Esophagus muscularis mucosa (tissue), 4 donors: ENCODE data around the gene XG. TPM values are rescaled to one million over a fixed set of nuclear protein-coding genes. Genes with fewer than 3 reads are reported as not detected.
A peak's percentile ranks its signal among the peaks of the same experiment; 100 is the strongest.
"Not testable (repeated sequence)": the region's sequence is repeated elsewhere in the genome, so short reads cannot be mapped to it uniquely, and the experiment has no call there.

Experiments used
- DNase-seq: peaks from one replicate; pipeline ENCODE4 v3.0.0-alpha.2; 2017; ENCODE audit errors: extremely low spot score
- H3K27ac ChIP-seq, 4 donors: fragments of 200-600 bp; sonication (generic); replicated peaks in 1 of 4; 1 replicate in 3 of 4; 2 replicates in 1 of 4; pipeline ENCODE4 v1.5.1; 2016 to 2019; ENCODE audit warnings: mild to moderate bottlenecking in 1 of 4
- H3K27me3 ChIP-seq, 4 donors: fragments of 200-600 bp; sonication (generic); one replicate each; pipeline versions ENCODE4 v1.5.1 to v1.6.0; 2016 to 2019
- H3K36me3 ChIP-seq, 4 donors: fragments of 200-600 bp; sonication (generic); one replicate each; pipeline ENCODE4 v1.5.1; 2016 to 2019
- H3K4me1 ChIP-seq, 4 donors: fragments of 200-600 bp; sonication (generic); one replicate each; pipeline ENCODE4 v1.5.1; 2016 to 2019
- H3K4me3 ChIP-seq, 4 donors: fragments of 200-600 bp; sonication (generic); 1 replicate in 2 of 4; 2 replicates in 2 of 4; pipeline ENCODE4 v1.5.1; 2016 to 2019; ENCODE audit warnings: mild to moderate bottlenecking in 4 of 4, moderate library complexity in 1 of 4
- H3K9me3 ChIP-seq, 4 donors: fragments of 200-600 bp; sonication (generic); 1 replicate in 3 of 4; 2 replicates in 1 of 4; pipeline ENCODE4 v1.5.1; 2016 to 2019
- EP300 ChIP-seq: sonication (generic); formaldehyde crosslinking; IDR thresholded peaks from one replicate; pipeline ENCODE4 v1.6.1; 2017; ENCODE audit warnings: antibody characterized with exemption
- POLR2A ChIP-seq: fragments of 450-650 bp; IDR thresholded peaks from one replicate; pipeline ENCODE4 v1.6.1; 2017; ENCODE audit warnings: antibody characterized with exemption, moderate library complexity, mild to moderate bottlenecking, low read depth
- POLR2AphosphoS5 ChIP-seq, 2 donors: sonication (generic); formaldehyde crosslinking; IDR thresholded peaks; one replicate each; pipeline ENCODE4 v1.6.1; 2017; ENCODE audit warnings: antibody characterized with exemption in 2 of 2
- WGBS: methylation state at CpG from one replicate; pipeline ENCODE4 v1.1.5; 2018; 5-methylcytosine and 5-hydroxymethylcytosine counted together
- intact Hi-C: fragments of 100-400 bp; cut with DNase I; formaldehyde crosslinking; loops from one replicate; pipeline ENCODE4 v1.15.1; 2023
- total RNA-seq, 4 donors: library from RNA; depleted of rRNA; stranded (reverse); fragments of >200 nt; gene quantifications; one replicate each; pipeline versions ENCODE4 v1.1.0 to v1.2.1, GENCODE V29; 2016
- TF ChIP-seq, protein P1 (sequence below), 3 experiments: fragments of 200-600 bp in 2 of 3; fragments of 450-650 bp in 1 of 3; sonication (generic) in 2 of 3; IDR thresholded peaks; one replicate each; pipeline ENCODE4 v1.5.1; 2017 to 2019; ENCODE audit warnings: antibody characterized with exemption in 3 of 3, mild to moderate bottlenecking in 2 of 3, moderate library complexity in 1 of 3

XG gene
- total RNA-seq, 4 donors from 2014 or later, result 0.39 to 0.83 (median 0.40) TPM; not detected in 1

- 53% methylated on average over 4 of the region's 4 CpGs for WGBS
- no peak for DNase-seq
- H3K36me3 ChIP-seq, result no peaks in the 10 kb centered on the region
- no peaks in the 10 kb centered on the region for H3K9me3 ChIP-seq
- intact Hi-C loops, result no loop called here
- H3K4me3 ChIP-seq, result no peak overlapping the region
- TF ChIP-seq POLR2A (no peak), POLR2AphosphoS5 (IDR thresholded peaks at IDR 0.05) (no peak), EP300 (no peak)
- TF ChIP-seq, protein P1, sequence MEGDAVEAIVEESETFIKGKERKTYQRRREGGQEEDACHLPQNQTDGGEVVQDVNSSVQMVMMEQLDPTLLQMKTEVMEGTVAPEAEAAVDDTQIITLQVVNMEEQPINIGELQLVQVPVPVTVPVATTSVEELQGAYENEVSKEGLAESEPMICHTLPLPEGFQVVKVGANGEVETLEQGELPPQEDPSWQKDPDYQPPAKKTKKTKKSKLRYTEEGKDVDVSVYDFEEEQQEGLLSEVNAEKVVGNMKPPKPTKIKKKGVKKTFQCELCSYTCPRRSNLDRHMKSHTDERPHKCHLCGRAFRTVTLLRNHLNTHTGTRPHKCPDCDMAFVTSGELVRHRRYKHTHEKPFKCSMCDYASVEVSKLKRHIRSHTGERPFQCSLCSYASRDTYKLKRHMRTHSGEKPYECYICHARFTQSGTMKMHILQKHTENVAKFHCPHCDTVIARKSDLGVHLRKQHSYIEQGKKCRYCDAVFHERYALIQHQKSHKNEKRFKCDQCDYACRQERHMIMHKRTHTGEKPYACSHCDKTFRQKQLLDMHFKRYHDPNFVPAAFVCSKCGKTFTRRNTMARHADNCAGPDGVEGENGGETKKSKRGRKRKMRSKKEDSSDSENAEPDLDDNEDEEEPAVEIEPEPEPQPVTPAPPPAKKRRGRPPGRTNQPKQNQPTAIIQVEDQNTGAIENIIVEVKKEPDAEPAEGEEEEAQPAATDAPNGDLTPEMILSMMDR (IDR thresholded peaks at IDR 0.05), result no peak
- H3K27ac ChIP-seq, result no peak overlapping the region
- H3K4me1 ChIP-seq, result no peaks in the 10 kb centered on the region
- H3K27me3 ChIP-seq, result no peaks in the 10 kb centered on the region
Measured at GRCh38 chrX:2799369-2799768, 47.5 kb downstream of the XG start.

DNA sequence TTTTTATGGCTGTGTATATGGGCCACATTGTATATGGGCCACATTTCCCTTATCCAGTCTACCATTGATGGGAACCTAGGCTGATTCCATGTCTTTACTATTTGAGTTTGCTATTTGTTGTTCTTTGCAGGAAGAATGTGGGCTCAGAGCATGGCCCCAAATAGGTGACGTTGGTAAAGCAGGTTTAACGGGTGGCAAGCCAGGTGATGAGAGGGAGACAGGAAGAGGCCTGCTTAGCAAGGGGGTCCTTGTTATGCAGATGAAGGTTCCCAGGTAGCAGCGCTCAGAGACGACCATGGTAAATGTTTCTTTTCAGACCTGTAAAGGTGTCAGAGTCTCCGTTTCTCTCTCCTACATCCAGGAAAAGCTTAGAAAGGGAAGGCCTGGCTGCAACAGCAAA is 48.1 kb downstream of the XG start:
- H3K9me3 ChIP-seq, H3K36me3 ChIP-seq, H3K4me3 ChIP-seq, H3K27ac ChIP-seq, H3K27me3 ChIP-seq, DNase-seq, H3K4me1 ChIP-seq, intact Hi-C loops: not testable (repeated sequence)
- WGBS, result 73% methylated on average over 2 of the region's 5 CpGs

GRCh38 chrX:2801223-2801622 is 49.4 kb downstream of the XG start:
- Histone ChIP-seq H3K36me3 (no peaks in the 10 kb centered on the region), H3K27ac (no peak overlapping the region), H3K4me1 (no peaks in the 10 kb centered on the region), H3K9me3 (no peaks in the 10 kb centered on the region), H3K27me3 (no peaks in the 10 kb centered on the region), H3K4me3 (no peak overlapping the region)
- 66% methylated on average over 4 of the region's 4 CpGs for WGBS
- no peak for DNase-seq
- TF ChIP-seq POLR2AphosphoS5 (IDR thresholded peaks at IDR 0.05), result no peak
- TF ChIP-seq POLR2A, result no peak
- TF ChIP-seq EP300, result no peak
- TF ChIP-seq, protein P1 (IDR thresholded peaks at IDR 0.05), result no peak
- intact Hi-C loops, result no loop called here

DNA sequence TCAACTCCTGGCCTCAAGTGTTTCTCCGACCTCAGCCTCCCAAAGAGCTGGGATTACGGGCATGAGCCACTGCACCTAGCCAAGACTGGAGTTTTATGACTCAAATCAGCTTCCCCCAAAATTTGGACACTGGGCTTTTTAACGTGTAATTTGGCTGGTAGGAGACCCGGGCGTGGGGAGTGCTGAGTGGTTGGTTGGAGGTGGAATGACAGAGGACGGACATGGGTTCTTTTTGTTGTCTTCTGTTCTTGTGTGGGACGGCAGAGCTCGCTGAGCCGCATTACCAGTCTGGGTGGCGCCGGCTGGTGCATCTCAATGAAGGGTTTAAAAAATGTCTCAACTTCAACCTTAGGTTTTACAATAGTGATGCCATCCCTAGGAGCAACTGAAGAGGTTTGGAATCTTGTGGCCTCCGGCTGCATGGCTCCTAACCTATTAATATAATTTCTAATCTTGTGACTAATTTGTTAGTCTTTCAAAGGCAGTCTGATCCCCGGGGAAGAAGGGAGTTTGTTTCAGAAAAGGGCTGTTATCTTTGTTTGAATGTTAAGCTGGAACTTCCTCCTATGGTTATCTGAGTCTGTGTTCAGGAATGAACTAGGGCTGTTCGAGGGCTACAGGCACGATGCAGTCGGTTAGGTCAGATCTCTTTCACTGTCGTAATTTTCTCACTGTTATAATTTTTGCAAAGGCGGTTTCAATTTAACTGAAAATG is 50.7 kb downstream of the XG start:
- H3K36me3 ChIP-seq, DNase-seq, H3K4me1 ChIP-seq, H3K4me3 ChIP-seq, H3K27ac ChIP-seq, H3K27me3 ChIP-seq, H3K9me3 ChIP-seq, intact Hi-C loops: not testable (repeated sequence)
- 72% methylated on average over 17 of the region's 18 CpGs for WGBS

- H3K4me3 ChIP-seq, DNase-seq, H3K27me3 ChIP-seq, H3K27ac ChIP-seq, H3K4me1 ChIP-seq, H3K36me3 ChIP-seq, intact Hi-C loops, H3K9me3 ChIP-seq: not testable (repeated sequence)
- WGBS, result 79% methylated on average over 8 of the region's 8 CpGs
Measured at GRCh38 chrX:2803486-2803885, 51.6 kb downstream of the XG start.

- H3K4me1 ChIP-seq, H3K4me3 ChIP-seq, intact Hi-C loops, H3K36me3 ChIP-seq, H3K9me3 ChIP-seq, H3K27me3 ChIP-seq, DNase-seq: not testable (repeated sequence)
- H3K27ac ChIP-seq, result peak overlapping the region in 1 of 4 donors; percentile 13
- 67% methylated on average over 14 of the region's 18 CpGs for WGBS
Measured at GRCh38 chrX:2804106-2804843, 52.4 kb downstream of the XG start.

- H3K27me3 ChIP-seq, H3K27ac ChIP-seq, DNase-seq, H3K36me3 ChIP-seq, H3K4me1 ChIP-seq, H3K4me3 ChIP-seq, H3K9me3 ChIP-seq, intact Hi-C loops: not testable (repeated sequence)
- 100% methylated on average over 1 of the region's 20 CpGs for WGBS
- peak in 1 of 2 donors; percentile 12 for TF ChIP-seq POLR2AphosphoS5 (IDR thresholded peaks at IDR 0.05)
Measured at GRCh38 chrX:2804858-2805257, 53.0 kb downstream of the XG start.
